Epithelial cell of proximal tubule (primary cell): ENCODE results near the gene CDK19. TPM values are rescaled to one million over a fixed set of nuclear protein-coding genes. Genes with fewer than 3 reads are reported as not detected.
A peak's percentile ranks its signal among the peaks of the same experiment; 100 is the strongest.
"Not testable (repeated sequence)": the region's sequence is repeated elsewhere in the genome, so short reads cannot be mapped to it uniquely, and the experiment has no call there.

ENCODE experiments used
- DNase-seq: peaks from one replicate; pipeline ENCODE4 v3.0.0-alpha.2; 2011; ENCODE audit warnings: low read depth
- H3K4me3 ChIP-seq: 2 replicates; pipeline ENCODE4 v1.5.1; 2011; ENCODE audit warnings: low read depth, mild to moderate bottlenecking, low read length
- total RNA-seq: library from RNA; depleted of rRNA; stranded (reverse); fragments of >200 nt; gene quantifications from 2 replicates; pipeline ENCODE4 v1.2.3, GENCODE V29; 2015
- TF ChIP-seq, protein P1 (sequence below): conservative IDR thresholded peaks from 2 replicates; pipeline ENCODE4 v1.5.1; 2012; ENCODE audit warnings: low read depth, mild to moderate bottlenecking, low read length

Gene CDK19
- total RNA-seq, 1 donor from 2014 or later: 6.3 TPM

DNA sequence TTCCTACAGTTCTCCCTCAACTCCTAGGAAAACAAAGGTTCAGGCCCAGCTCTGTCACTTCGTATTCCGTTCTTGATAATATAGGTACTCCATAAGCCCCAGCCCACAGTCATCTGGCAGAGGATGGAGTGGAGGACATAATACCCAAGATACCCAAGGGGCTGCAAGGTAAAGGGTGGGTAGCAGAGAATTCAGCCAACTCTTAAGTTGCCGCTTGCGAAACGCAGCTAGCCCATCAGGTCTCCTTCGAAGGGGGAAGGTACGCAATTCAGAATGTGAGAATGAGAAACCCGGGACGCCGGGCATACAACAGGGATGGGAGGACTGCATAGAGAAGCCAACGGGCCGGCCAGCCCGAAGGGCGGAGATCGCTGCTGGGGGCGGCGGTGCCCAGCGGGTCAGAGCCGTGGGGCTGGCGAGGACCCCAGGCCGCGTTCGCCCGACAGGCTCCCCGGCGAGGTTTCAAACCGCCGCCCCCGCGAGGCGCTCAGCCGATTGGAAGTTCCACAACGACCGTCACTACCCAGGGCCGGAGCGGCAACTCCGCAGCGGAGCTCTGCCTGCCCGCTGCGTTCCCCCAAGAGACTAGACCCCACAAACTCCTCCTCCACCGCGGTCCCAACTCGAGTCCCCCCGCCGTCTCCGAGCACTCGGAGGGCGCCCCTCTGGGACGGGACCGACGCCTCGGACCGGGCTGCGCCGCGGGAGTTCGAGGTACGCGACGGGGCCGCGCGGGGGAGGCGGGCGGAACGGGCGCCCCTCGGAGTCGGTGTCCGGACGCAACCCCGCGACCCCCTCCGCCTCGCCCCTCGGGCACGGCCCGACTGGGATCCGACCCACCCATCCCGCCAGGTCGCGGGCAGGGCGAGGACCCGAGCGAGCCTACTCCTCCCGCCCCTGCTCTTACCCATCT lies 911 bp downstream of the CDK19 start:
- TF ChIP-seq, protein P1, sequence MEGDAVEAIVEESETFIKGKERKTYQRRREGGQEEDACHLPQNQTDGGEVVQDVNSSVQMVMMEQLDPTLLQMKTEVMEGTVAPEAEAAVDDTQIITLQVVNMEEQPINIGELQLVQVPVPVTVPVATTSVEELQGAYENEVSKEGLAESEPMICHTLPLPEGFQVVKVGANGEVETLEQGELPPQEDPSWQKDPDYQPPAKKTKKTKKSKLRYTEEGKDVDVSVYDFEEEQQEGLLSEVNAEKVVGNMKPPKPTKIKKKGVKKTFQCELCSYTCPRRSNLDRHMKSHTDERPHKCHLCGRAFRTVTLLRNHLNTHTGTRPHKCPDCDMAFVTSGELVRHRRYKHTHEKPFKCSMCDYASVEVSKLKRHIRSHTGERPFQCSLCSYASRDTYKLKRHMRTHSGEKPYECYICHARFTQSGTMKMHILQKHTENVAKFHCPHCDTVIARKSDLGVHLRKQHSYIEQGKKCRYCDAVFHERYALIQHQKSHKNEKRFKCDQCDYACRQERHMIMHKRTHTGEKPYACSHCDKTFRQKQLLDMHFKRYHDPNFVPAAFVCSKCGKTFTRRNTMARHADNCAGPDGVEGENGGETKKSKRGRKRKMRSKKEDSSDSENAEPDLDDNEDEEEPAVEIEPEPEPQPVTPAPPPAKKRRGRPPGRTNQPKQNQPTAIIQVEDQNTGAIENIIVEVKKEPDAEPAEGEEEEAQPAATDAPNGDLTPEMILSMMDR: no peak
- DNase-seq: no peak
- peak overlapping the region; percentile 77 for H3K4me3 ChIP-seq

DNA sequence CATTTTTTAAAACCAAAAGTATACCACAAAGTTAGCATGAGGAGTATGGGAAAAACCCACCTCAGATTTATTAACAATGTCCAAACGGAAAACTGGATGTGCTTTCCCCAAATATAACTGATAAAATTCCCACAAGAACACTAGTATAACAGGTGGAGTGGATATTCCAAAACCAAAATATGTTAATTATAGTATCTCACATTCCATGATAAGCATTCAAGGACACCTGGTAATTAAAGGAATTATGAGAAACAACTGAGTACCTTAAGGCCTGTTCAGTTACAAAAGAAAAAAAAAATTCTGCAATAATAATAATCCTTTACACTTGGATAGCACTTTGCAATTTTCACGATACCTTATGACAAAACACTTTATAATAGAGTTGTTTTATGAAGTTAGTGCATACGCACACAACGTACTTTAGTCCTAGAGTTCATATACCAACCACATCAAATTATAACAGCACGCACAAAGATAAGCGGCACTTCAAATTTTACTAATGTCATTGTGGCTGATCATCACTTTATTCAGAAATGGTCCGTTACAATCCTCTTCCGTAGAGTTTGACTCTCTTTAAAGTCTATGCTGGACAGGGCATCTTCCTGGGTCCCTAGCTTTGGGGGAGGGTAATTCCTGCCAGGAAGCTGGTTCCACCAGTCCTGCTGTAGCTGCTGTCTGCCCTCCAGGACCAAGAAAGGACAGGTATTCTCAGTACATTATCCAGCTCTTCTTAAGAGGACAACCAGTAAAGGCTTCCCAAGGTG lies 1.7 kb downstream of the CDK19 start:
- peak overlapping the region; percentile 77 for H3K4me3 ChIP-seq
- no peak for DNase-seq
- TF ChIP-seq, protein P1: no peak

- no peak overlapping the region for H3K4me3 ChIP-seq
- no peak for DNase-seq
- TF ChIP-seq, protein P1: no peak
Measured at GRCh38 chr6:110812719-110813118, 2.5 kb downstream of the CDK19 start.

- TF ChIP-seq, protein P1: no peak
- no peak for DNase-seq
Measured at GRCh38 chr6:110810896-110811586, 4.2 kb downstream of the CDK19 start.

DNA sequence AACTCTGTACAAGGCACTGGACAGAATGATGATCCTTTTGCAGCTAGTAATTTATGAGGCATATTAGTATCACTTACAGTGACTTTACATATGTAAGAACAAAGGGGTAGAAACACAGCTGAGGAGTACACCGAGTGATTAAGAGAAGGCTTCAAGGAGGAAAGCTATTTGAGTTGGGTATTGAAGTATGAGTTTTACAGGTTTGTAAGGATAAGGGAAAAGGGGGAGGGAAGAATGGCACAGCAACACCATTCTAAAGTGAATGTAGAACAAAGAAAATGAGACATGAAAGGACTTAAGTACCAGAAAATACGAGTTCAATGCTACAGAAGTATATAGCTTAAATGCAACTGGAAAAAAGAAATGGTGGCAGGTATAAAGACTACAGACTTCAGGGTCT lies 5.5 kb downstream of the CDK19 start:
- no peak overlapping the region for H3K4me3 ChIP-seq
- DNase-seq: no peak
- TF ChIP-seq, protein P1: no peak

More at GRCh38 chr6:110810896-110811586, 4.2 kb downstream of the CDK19 start:
- H3K4me3 ChIP-seq: no peak overlapping the region

- H3K4me3 ChIP-seq, DNase-seq: not testable (repeated sequence)
Measured at GRCh38 chr6:110802175-110802574, 13.1 kb downstream of the CDK19 start.

GRCh38 chr6:110800839-110801196 lies 14.5 kb downstream of the CDK19 start:
- no peak for DNase-seq
- TF ChIP-seq, protein P1: no peak
- H3K4me3 ChIP-seq: no peak overlapping the region
